ENCODE measurements around the gene EPB41L2.

EPB41L2 gene

GRCh38 chr6:131003488-131004386 is 59.3 kb downstream of the EPB41L2 start:
- H4K20me1 ChIP-seq (ENCODE audit: insufficient read depth, low read length): no peaks in the 10 kb centered on the region
- no peak overlapping the region for H2AFZ ChIP-seq (ENCODE audit: low read depth, low read length)
- no peak overlapping the region for H3K4me3 ChIP-seq (ENCODE audit: low read length)
- H3K4me1 ChIP-seq (ENCODE audit: low read length): no peaks in the 10 kb centered on the region
- no peaks in the 10 kb centered on the region for H3K79me2 ChIP-seq (ENCODE audit: low read length)
- no peak overlapping the region for H3K9ac ChIP-seq (ENCODE audit: low read length)
- no peak overlapping the region for H3K4me2 ChIP-seq (ENCODE audit: low read length)
- H3K27me3 ChIP-seq (ENCODE audit: low read depth, low read length): no peaks in the 10 kb centered on the region
- H3K9me3 ChIP-seq (ENCODE audit: insufficient read depth, low read length): no peaks in the 10 kb centered on the region
- no peak overlapping the region for H3K27ac ChIP-seq (ENCODE audit: low read length)
- no peaks in the 10 kb centered on the region for H3K36me3 ChIP-seq (replicated peaks; ENCODE audit: low read depth, low read length)
- TF ChIP-seq EZH2phosphoT487 (IDR thresholded peaks at IDR 0.05; ENCODE audit: low read depth): no peak
- TF ChIP-seq CTCF (IDR thresholded peaks at IDR 0.05; ENCODE audit: low read depth, low read length): no peak

- no peak overlapping the region for H3K9ac ChIP-seq (ENCODE audit: low read length)
- no peaks in the 10 kb centered on the region for H3K79me2 ChIP-seq (ENCODE audit: low read length)
- no peaks in the 10 kb centered on the region for H3K4me1 ChIP-seq (ENCODE audit: low read length)
- TF ChIP-seq EZH2phosphoT487 (IDR thresholded peaks at IDR 0.05; ENCODE audit: low read depth): no peak
- TF ChIP-seq CTCF (IDR thresholded peaks at IDR 0.05; ENCODE audit: low read depth, low read length): no peak
- H3K9me3 ChIP-seq (ENCODE audit: insufficient read depth, low read length): no peaks in the 10 kb centered on the region
- H4K20me1 ChIP-seq (ENCODE audit: insufficient read depth, low read length): no peaks in the 10 kb centered on the region
- no peaks in the 10 kb centered on the region for H3K36me3 ChIP-seq (replicated peaks; ENCODE audit: low read depth, low read length)
- no peak overlapping the region for H3K27ac ChIP-seq (ENCODE audit: low read length)
- H3K4me2 ChIP-seq (ENCODE audit: low read length): no peak overlapping the region
- H3K27me3 ChIP-seq (ENCODE audit: low read depth, low read length): no peaks in the 10 kb centered on the region
- H3K4me3 ChIP-seq (ENCODE audit: low read length): no peak overlapping the region
- no peak overlapping the region for H2AFZ ChIP-seq (ENCODE audit: low read depth, low read length)
These were observed 60.4 kb downstream of the EPB41L2 start for GRCh38 chr6:131002661-131002980.

- no peaks in the 10 kb centered on the region for H4K20me1 ChIP-seq (ENCODE audit: insufficient read depth, low read length)
- no peaks in the 10 kb centered on the region for H3K36me3 ChIP-seq (replicated peaks; ENCODE audit: low read depth, low read length)
- H3K79me2 ChIP-seq (ENCODE audit: low read length): no peaks in the 10 kb centered on the region
- no peaks in the 10 kb centered on the region for H3K9me3 ChIP-seq (ENCODE audit: insufficient read depth, low read length)
- no peaks in the 10 kb centered on the region for H3K27me3 ChIP-seq (ENCODE audit: low read depth, low read length)
- no peak overlapping the region for H3K4me2 ChIP-seq (ENCODE audit: low read length)
- H2AFZ ChIP-seq (ENCODE audit: low read depth, low read length): no peak overlapping the region
- H3K9ac ChIP-seq (ENCODE audit: low read length): no peak overlapping the region
- TF ChIP-seq CTCF (IDR thresholded peaks at IDR 0.05; ENCODE audit: low read depth, low read length) (no peak), EZH2phosphoT487 (IDR thresholded peaks at IDR 0.05; ENCODE audit: low read depth) (no peak)
- no peaks in the 10 kb centered on the region for H3K4me1 ChIP-seq (ENCODE audit: low read length)
- H3K27ac ChIP-seq (ENCODE audit: low read length): no peak overlapping the region
- no peak overlapping the region for H3K4me3 ChIP-seq (ENCODE audit: low read length)
These were observed 60.9 kb downstream of the EPB41L2 start for GRCh38 chr6:131001945-131002660.

- Histone ChIP-seq H3K27ac (ENCODE audit: low read length) (no peak overlapping the region), H3K4me2 (ENCODE audit: low read length) (no peak overlapping the region), H3K36me3 (replicated peaks; ENCODE audit: low read depth, low read length) (no peaks in the 10 kb centered on the region), H2AFZ (ENCODE audit: low read depth, low read length) (no peak overlapping the region), H3K4me1 (ENCODE audit: low read length) (no peaks in the 10 kb centered on the region), H3K27me3 (ENCODE audit: low read depth, low read length) (no peaks in the 10 kb centered on the region), H3K4me3 (ENCODE audit: low read length) (no peak overlapping the region), H3K79me2 (ENCODE audit: low read length) (no peaks in the 10 kb centered on the region), H4K20me1 (ENCODE audit: insufficient read depth, low read length) (no peaks in the 10 kb centered on the region), H3K9me3 (ENCODE audit: insufficient read depth, low read length) (no peaks in the 10 kb centered on the region), H3K9ac (ENCODE audit: low read length) (no peak overlapping the region)
- TF ChIP-seq EZH2phosphoT487 (IDR thresholded peaks at IDR 0.05; ENCODE audit: low read depth): no peak
- no peak for TF ChIP-seq CTCF (IDR thresholded peaks at IDR 0.05; ENCODE audit: low read depth, low read length)
These were observed 61.8 kb downstream of the EPB41L2 start for GRCh38 chr6:131001111-131001736.
